Peyer's patch (tissue), 4 donors: ENCODE measurements around the gene ARHGAP22. TPM values are rescaled to one million over a fixed set of nuclear protein-coding genes. Genes with fewer than 3 reads are reported as not detected.
A peak's percentile ranks its signal among the peaks of the same experiment; 100 is the strongest.

Source experiments
- DNase-seq, 3 donors: peaks; one replicate each; pipeline ENCODE4 v3.0.0-alpha.2; 2017 to 2019
- H3K27ac ChIP-seq, 4 donors: fragments of 200-600 bp; sonication (generic); one replicate each; pipeline ENCODE4 v1.5.1; 2016 to 2019
- H3K27me3 ChIP-seq, 2 donors: fragments of 200-600 bp; sonication (generic); one replicate each; pipeline ENCODE4 v1.5.1; 2019
- H3K36me3 ChIP-seq, 3 donors: fragments of 200-600 bp; sonication (generic); one replicate each; pipeline ENCODE4 v1.5.1; 2016 to 2019
- H3K4me1 ChIP-seq, 4 donors: fragments of 200-600 bp; sonication (generic); one replicate each; pipeline ENCODE4 v1.5.1; 2016 to 2019
- H3K4me3 ChIP-seq, 4 donors: fragments of 200-600 bp; sonication (generic); 1 replicate in 3 of 4; 2 replicates in 1 of 4; pipeline ENCODE4 v1.5.1; 2016 to 2019; ENCODE audit warnings: mild to moderate bottlenecking in 1 of 4
- H3K9me3 ChIP-seq, 4 donors: fragments of 200-600 bp; sonication (generic); one replicate each; pipeline ENCODE4 v1.5.1; 2016 to 2019; ENCODE audit warnings: mild to moderate bottlenecking in 1 of 4
- CTCF ChIP-seq, 6 experiments: fragments of 450-650 bp in 4 of 6; fragments of 200-600 bp in 2 of 6; sonication (generic) in 1 of 6; IDR thresholded peaks; one replicate each; pipeline ENCODE4 v1.5.1; 2017 to 2019; ENCODE audit warnings: antibody characterized with exemption in 6 of 6, mild to moderate bottlenecking in 3 of 6, moderate library complexity in 1 of 6
- POLR2A ChIP-seq, 2 donors: fragments of 450-650 bp; IDR thresholded peaks; one replicate each; pipeline ENCODE4 v1.5.1; 2017; ENCODE audit warnings: antibody characterized with exemption in 2 of 2, mild to moderate bottlenecking in 2 of 2, moderate library complexity in 2 of 2
- total RNA-seq, 4 donors: library from RNA; depleted of rRNA; stranded (reverse); fragments of >200 nt; gene quantifications; one replicate each; pipeline ENCODE4 v1.1.0, GENCODE V29; 2016

The ARHGAP22 gene
- total RNA-seq, 4 donors from 2014 or later, result 1.9 to 10.7 (median 8.3) TPM; not detected in 1

GRCh38 chr10:48623009-48623408 is 18.1 kb upstream of the ARHGAP22 start:
- Histone ChIP-seq H3K4me1 (no peaks in the 10 kb centered on the region), H3K36me3 (no peaks in the 10 kb centered on the region), H3K27me3 (no peaks in the 10 kb centered on the region), H3K4me3 (no peak overlapping the region), H3K9me3 (no peaks in the 10 kb centered on the region), H3K27ac (no peak overlapping the region)
- TF ChIP-seq CTCF (IDR thresholded peaks at IDR 0.05) (no peak), POLR2A (IDR thresholded peaks at IDR 0.05) (no peak)
- DNase-seq, result no peak

- H3K9me3 ChIP-seq, result no peaks in the 10 kb centered on the region
- TF ChIP-seq POLR2A (IDR thresholded peaks at IDR 0.05) (no peak), CTCF (IDR thresholded peaks at IDR 0.05) (no peak)
- H3K4me3 ChIP-seq, result no peak overlapping the region
Observed at GRCh38 chr10:48620719-48621118, 15.8 kb upstream of the ARHGAP22 start.

GRCh38 chr10:48616436-48616835 is 11.6 kb upstream of the ARHGAP22 start:
- Histone ChIP-seq H3K4me3 (no peak overlapping the region), H3K9me3 (no peaks in the 10 kb centered on the region), H3K4me1 (no peaks in the 10 kb centered on the region), H3K27ac (no peak overlapping the region), H3K36me3 (no peaks in the 10 kb centered on the region), H3K27me3 (no peaks in the 10 kb centered on the region)
- no peak for DNase-seq
- TF ChIP-seq CTCF (IDR thresholded peaks at IDR 0.05) (no peak), POLR2A (IDR thresholded peaks at IDR 0.05) (no peak)

More at GRCh38 chr10:48620719-48621118, 15.8 kb upstream of the ARHGAP22 start:
- Histone ChIP-seq H3K4me1 (no peaks in the 10 kb centered on the region), H3K36me3 (no peaks in the 10 kb centered on the region), H3K27ac (no peak overlapping the region), H3K27me3 (no peaks in the 10 kb centered on the region)
- no peak for DNase-seq

GRCh38 chr10:48614481-48615390 is 9.9 kb upstream of the ARHGAP22 start:
- Histone ChIP-seq H3K27me3 (no peaks in the 10 kb centered on the region), H3K4me3 (no peak overlapping the region), H3K27ac (no peak overlapping the region), H3K9me3 (no peaks in the 10 kb centered on the region), H3K36me3 (no peaks in the 10 kb centered on the region), H3K4me1 (no peaks in the 10 kb centered on the region)
- peak in 3 of 6 experiments; percentile 27 to 30 (median 29) for TF ChIP-seq CTCF (IDR thresholded peaks at IDR 0.05)
- no peak for TF ChIP-seq POLR2A (IDR thresholded peaks at IDR 0.05)
- DNase-seq, result no peak

GRCh38 chr10:48613016-48613415 is 8.1 kb upstream of the ARHGAP22 start:
- Histone ChIP-seq H3K4me1 (no peaks in the 10 kb centered on the region), H3K4me3 (no peak overlapping the region), H3K36me3 (no peaks in the 10 kb centered on the region), H3K9me3 (no peaks in the 10 kb centered on the region), H3K27ac (no peak overlapping the region), H3K27me3 (no peaks in the 10 kb centered on the region)
- no peak for DNase-seq
- TF ChIP-seq POLR2A (IDR thresholded peaks at IDR 0.05) (no peak), CTCF (IDR thresholded peaks at IDR 0.05) (no peak)
